Measurements from ENCODE around the gene PIK3R3. TPM values are rescaled to one million over a fixed set of nuclear protein-coding genes. Genes with fewer than 3 reads are reported as not detected.

The PIK3R3 gene
- total and polyA plus RNA-seq, 9 donors = 3.6 to 20.3 (median 10.7) TPM

DNA sequence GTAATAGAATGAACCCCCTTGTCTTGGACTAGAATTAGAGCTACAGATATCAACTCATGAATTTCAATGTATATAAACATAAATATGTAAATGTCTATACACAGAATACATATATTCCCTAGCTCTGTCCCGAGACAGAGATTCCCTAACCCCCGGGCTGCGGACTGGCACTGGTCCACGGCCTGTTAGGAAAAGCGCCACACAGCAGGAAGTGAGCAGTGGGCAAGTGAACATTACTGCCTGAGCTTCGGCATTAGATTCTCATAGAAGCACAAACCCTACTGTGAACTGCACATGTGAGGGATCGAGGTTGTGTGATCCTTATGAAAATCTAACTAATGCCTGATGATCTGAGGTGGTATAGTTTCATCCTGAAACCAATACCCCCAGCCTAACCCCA lies 51.2 kb downstream of the PIK3R3 start:
- Histone ChIP-seq H3K27ac (no peak overlapping the region), H3K4me3 (no peak overlapping the region), H3K27me3 (no peaks in the 10 kb centered on the region), H3K9me3 (no peaks in the 10 kb centered on the region), H3K36me3 (no peaks in the 10 kb centered on the region), H3K4me1 (ENCODE audit: insufficient read depth) (no peaks in the 10 kb centered on the region)
- 85 to 96% (median 92%) methylated on average over 7 of the region's 7 CpGs for WGBS, 3 donors
- intact Hi-C loops (cut with DNase I) = no loop called here
- no peak for TF ChIP-seq POLR2A (IDR thresholded peaks at IDR 0.05)
- TF ChIP-seq, protein P1, sequence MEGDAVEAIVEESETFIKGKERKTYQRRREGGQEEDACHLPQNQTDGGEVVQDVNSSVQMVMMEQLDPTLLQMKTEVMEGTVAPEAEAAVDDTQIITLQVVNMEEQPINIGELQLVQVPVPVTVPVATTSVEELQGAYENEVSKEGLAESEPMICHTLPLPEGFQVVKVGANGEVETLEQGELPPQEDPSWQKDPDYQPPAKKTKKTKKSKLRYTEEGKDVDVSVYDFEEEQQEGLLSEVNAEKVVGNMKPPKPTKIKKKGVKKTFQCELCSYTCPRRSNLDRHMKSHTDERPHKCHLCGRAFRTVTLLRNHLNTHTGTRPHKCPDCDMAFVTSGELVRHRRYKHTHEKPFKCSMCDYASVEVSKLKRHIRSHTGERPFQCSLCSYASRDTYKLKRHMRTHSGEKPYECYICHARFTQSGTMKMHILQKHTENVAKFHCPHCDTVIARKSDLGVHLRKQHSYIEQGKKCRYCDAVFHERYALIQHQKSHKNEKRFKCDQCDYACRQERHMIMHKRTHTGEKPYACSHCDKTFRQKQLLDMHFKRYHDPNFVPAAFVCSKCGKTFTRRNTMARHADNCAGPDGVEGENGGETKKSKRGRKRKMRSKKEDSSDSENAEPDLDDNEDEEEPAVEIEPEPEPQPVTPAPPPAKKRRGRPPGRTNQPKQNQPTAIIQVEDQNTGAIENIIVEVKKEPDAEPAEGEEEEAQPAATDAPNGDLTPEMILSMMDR (IDR thresholded peaks at IDR 0.05) = no peak
- no peak for TF ChIP-seq EP300 (IDR thresholded peaks at IDR 0.05)
- no peak for DNase-seq

DNA sequence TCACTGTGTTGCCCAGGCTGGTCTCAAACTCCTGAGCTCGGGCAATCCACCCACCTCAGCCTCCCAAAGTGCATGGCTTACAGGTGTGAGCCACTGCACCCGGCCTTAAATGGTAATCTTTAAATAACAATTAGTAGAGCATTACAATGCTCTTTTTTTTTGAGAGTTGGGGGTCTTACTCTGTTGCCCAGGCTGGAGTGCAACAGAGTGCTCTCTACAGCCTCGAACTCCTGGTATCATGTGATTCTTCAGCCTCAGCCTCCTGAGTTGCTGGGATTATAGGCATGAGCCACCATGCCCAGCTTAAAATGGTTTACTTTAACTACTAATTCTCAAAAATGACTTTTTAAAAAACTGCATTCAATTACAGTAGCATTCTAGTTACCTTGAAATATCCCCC lies 52.2 kb downstream of the PIK3R3 start:
- intact Hi-C loops (cut with DNase I) = no loop called here
- DNase-seq = no peak
- TF ChIP-seq, protein P1 (IDR thresholded peaks at IDR 0.05) = no peak
- TF ChIP-seq POLR2A (IDR thresholded peaks at IDR 0.05) (no peak), EP300 (IDR thresholded peaks at IDR 0.05) (no peak)
- H3K27me3 ChIP-seq = no peaks in the 10 kb centered on the region
- H3K27ac ChIP-seq = no peak overlapping the region
- H3K36me3 ChIP-seq = no peaks in the 10 kb centered on the region
- no peaks in the 10 kb centered on the region for H3K4me1 ChIP-seq (ENCODE audit: insufficient read depth)
- no peaks in the 10 kb centered on the region for H3K9me3 ChIP-seq
- H3K4me3 ChIP-seq = no peak overlapping the region
- 85 to 99% (median 94%) methylated on average over 3 of the region's 3 CpGs for WGBS, 3 donors

DNA sequence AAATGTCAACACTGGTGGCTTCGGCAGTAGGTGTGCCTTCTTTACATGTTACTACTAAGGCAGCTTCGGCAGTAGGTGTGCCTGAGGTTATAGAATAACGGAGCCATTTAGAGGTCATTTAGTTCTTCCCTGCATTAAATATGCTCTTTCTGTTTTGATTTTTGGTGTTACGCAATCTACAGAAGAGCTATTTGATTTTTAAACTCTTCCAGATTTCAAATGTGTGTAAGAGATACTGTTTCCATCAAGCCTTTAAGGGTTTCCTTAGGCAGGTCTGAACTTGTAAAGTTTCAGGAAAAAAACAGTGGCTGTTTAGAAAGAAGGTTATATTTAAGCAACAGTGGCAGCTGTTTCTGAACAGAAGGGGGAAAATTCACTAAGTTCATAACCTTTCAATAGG lies 54.8 kb downstream of the PIK3R3 start:
- no peak for DNase-seq
- H3K4me3 ChIP-seq = no peak overlapping the region
- WGBS, 3 donors = 96 to 98% (median 96%) methylated on average over 4 of the region's 4 CpGs
- no peaks in the 10 kb centered on the region for H3K9me3 ChIP-seq
- intact Hi-C loops (cut with DNase I) = no loop called here
- H3K4me1 ChIP-seq (ENCODE audit: insufficient read depth) = no peaks in the 10 kb centered on the region
- H3K27ac ChIP-seq = no peak overlapping the region
- H3K36me3 ChIP-seq = no peaks in the 10 kb centered on the region
- H3K27me3 ChIP-seq = no peaks in the 10 kb centered on the region
- TF ChIP-seq POLR2A (IDR thresholded peaks at IDR 0.05) (no peak), EP300 (IDR thresholded peaks at IDR 0.05) (no peak)
- TF ChIP-seq, protein P1 (IDR thresholded peaks at IDR 0.05) = no peak

DNA sequence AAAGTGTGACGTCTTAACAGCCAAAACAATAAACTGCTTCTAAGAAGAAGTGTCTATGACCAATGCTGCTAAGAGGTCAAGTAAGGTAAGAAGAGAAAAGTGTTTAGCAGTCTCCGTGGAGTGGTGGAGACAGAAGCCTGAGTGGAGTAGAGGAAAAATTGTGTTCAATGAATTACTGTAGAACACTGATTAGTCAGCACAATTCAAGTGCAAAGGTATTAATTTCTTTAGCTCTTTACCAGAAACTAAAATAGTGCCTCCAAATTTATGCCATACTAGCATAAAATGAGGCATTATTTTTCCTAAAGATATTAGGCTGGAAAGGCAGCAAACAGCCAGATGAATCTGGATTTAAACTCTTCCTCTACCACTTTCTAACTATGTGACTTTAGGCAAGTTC lies 56.1 kb downstream of the PIK3R3 start:
- Histone ChIP-seq H3K4me1 (ENCODE audit: insufficient read depth) (no peaks in the 10 kb centered on the region), H3K36me3 (no peaks in the 10 kb centered on the region), H3K27me3 (no peaks in the 10 kb centered on the region), H3K4me3 (no peak overlapping the region), H3K9me3 (no peaks in the 10 kb centered on the region), H3K27ac (no peak overlapping the region)
- TF ChIP-seq POLR2A (IDR thresholded peaks at IDR 0.05) = no peak
- TF ChIP-seq, protein P1 (IDR thresholded peaks at IDR 0.05) = no peak
- TF ChIP-seq EP300 (IDR thresholded peaks at IDR 0.05) = no peak
- WGBS, 3 donors = 81 to 89% (median 83%) methylated on average over 2 of the region's 2 CpGs
- intact Hi-C loops (cut with DNase I) = no loop called here
- DNase-seq = no peak

DNA sequence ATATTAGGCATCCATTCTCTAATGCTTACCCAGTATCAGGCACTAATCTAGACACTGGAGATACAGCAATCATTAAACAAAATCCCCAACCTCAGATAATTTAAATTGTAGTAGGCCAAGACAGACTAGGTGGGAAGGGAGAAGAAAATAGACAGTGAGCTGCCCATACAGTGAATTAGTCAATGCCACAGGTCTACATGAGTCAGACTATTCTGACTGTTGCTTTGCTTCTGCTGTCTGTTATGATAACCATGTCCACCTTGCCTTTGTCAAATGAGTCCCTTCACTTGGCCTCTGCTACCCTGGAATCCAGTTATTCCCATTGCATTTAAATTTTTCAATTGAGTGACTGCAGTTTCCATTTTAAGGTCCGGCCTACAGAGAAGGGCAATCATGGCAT lies 59.5 kb downstream of the PIK3R3 start:
- no peaks in the 10 kb centered on the region for H3K36me3 ChIP-seq
- H3K27ac ChIP-seq = no peak overlapping the region
- no peak for DNase-seq
- peaks cover 1% of the 10 kb centered on the region for H3K4me1 ChIP-seq (ENCODE audit: insufficient read depth)
- intact Hi-C loops (cut with DNase I) = no loop called here
- H3K4me3 ChIP-seq = no peak overlapping the region
- WGBS, 3 donors = 99 to 100% (median 100%) methylated on average over 1 of the region's 1 CpG
- no peak for TF ChIP-seq POLR2A (IDR thresholded peaks at IDR 0.05)
- TF ChIP-seq EP300 (IDR thresholded peaks at IDR 0.05) = no peak
- TF ChIP-seq, protein P1 (IDR thresholded peaks at IDR 0.05) = no peak
- H3K27me3 ChIP-seq = no peaks in the 10 kb centered on the region
- no peaks in the 10 kb centered on the region for H3K9me3 ChIP-seq

Measured in ovary (tissue), 9 donors.